ENCODE measurements around the gene ARHGEF40. TPM values are rescaled to one million over a fixed set of nuclear protein-coding genes. Genes with fewer than 3 reads are reported as not detected.

Gene ARHGEF40
- 10 to 100 TPM; 51.4 to 83.0 (median 61.7) TPM for polyA plus RNA-seq (ENCODE audit: insufficient read length in 10 of 10)
- long read RNA-seq, donor 1, full-length matches to known transcripts: 3 of 3 reads
- long read RNA-seq, donor 1, partial matches to known transcripts: 0 of 3 reads
- long read RNA-seq, donor 1, other reads (novel, unspliced or antisense): 0 of 3 reads
- long read RNA-seq, donor 2, full-length matches to known transcripts: 3 of 23 reads
- long read RNA-seq, donor 2, partial matches to known transcripts: 20 of 23 reads
- long read RNA-seq, donor 2, other reads (novel, unspliced or antisense): 0 of 23 reads
- long read RNA-seq, donor 3: 0 reads
- long read RNA-seq, donor 4, partial matches to known transcripts: 45 of 45 reads
- long read RNA-seq, donor 4, other reads (novel, unspliced or antisense): 0 of 45 reads
- long read RNA-seq, donor 5, partial matches to known transcripts: 11 of 25 reads
- long read RNA-seq, donor 5, other reads (novel, unspliced or antisense): 12 of 25 reads
- long read RNA-seq, donor 6, full-length matches to known transcripts: 5 of 65 reads
- long read RNA-seq, donor 6, partial matches to known transcripts: 60 of 65 reads
- long read RNA-seq, donor 6, other reads (novel, unspliced or antisense): 0 of 65 reads
- long read RNA-seq, donor 7, partial matches to known transcripts: 0 of 1 reads
- long read RNA-seq, donor 7, other reads (novel, unspliced or antisense): 0 of 1 reads
- long read RNA-seq, donor 8, full-length matches to known transcripts: 2 of 2 reads
- long read RNA-seq, donor 8, partial matches to known transcripts: 0 of 2 reads
- long read RNA-seq, donor 8, other reads (novel, unspliced or antisense): 0 of 2 reads
- long read RNA-seq, donor 9, full-length matches to known transcripts: 1 of 1 reads
- long read RNA-seq, donor 9, partial matches to known transcripts: 0 of 1 reads
- long read RNA-seq, donor 9, other reads (novel, unspliced or antisense): 0 of 1 reads

GRCh38 chr14:21070083-21070609 lies at the start of gene ARHGEF40:
ARHGEF40 (plus strand) TSS chr14:21070304; CDS start chr14:21070397, 93 bp downstream.
- peak; percentile 68 to 89 (median 78) for DNase-seq

- DNase-seq: no peak
These were observed 49.0 kb upstream of the ARHGEF40 start for GRCh38 chr14:21020977-21021545.

GRCh38 chr14:21022686-21023085 lies 47.4 kb upstream of the ARHGEF40 start:
- DNase-seq: no peak

GRCh38 chr14:21023174-21023573 lies 46.9 kb upstream of the ARHGEF40 start:
- no peak for DNase-seq

GRCh38 chr14:21023817-21024584 lies 46.1 kb upstream of the ARHGEF40 start:
- no peak for DNase-seq

- peak; percentile 69 to 87 (median 70) for DNase-seq
These were observed 45.3 kb upstream of the ARHGEF40 start, which contains the start of gene NDRG2 for GRCh38 chr14:21024585-21025370. NDRG2 (minus strand) TSS chr14:21025061; CDS start chr14:21023315, 1,746 bp downstream.

GRCh38 chr14:21025371-21026273 lies 44.5 kb upstream of the ARHGEF40 start:
- DNase-seq: peak; percentile 30 to 85 (median 33)

- DNase-seq: no peak
These were observed 43.7 kb upstream of the ARHGEF40 start for GRCh38 chr14:21026274-21026987.

GRCh38 chr14:21026988-21027315 lies 43.2 kb upstream of the ARHGEF40 start:
- no peak for DNase-seq

GRCh38 chr14:21029917-21030316 lies 40.2 kb upstream of the ARHGEF40 start, which contains the start of gene TPPP2:
TPPP2 (plus strand) TSS chr14:21030217; CDS start chr14:21030582, 365 bp downstream.
- no peak for DNase-seq

GRCh38 chr14:21030531-21030930 lies 39.6 kb upstream of the ARHGEF40 start:
- no peak for DNase-seq

GRCh38 chr14:21032326-21033132 lies 37.6 kb upstream of the ARHGEF40 start:
- DNase-seq: no peak

GRCh38 chr14:21033133-21033698 lies 36.9 kb upstream of the ARHGEF40 start:
- no peak for DNase-seq

- DNase-seq: no peak
These were observed 35.4 kb upstream of the ARHGEF40 start, which contains the start of gene RNASE13 for GRCh38 chr14:21034707-21035106. RNASE13 (minus strand) TSS chr14:21034807; CDS start chr14:21034288, 519 bp downstream.

- no peak for DNase-seq
These were observed 33.4 kb upstream of the ARHGEF40 start for GRCh38 chr14:21036751-21037150.

GRCh38 chr14:21037156-21037555 lies 32.9 kb upstream of the ARHGEF40 start:
- DNase-seq: no peak
